Gastroesophageal sphincter (tissue), 3 donors: ENCODE measurements around the gene PRPF6.

Experiments
- EP300 ChIP-seq: sonication (generic); formaldehyde crosslinking; IDR thresholded peaks from one replicate; pipeline ENCODE4 v1.6.1; 2017; ENCODE audit warnings: antibody characterized with exemption, mild to moderate bottlenecking
- POLR2A ChIP-seq, 2 donors: fragments of 450-650 bp; IDR thresholded peaks; one replicate each; pipeline ENCODE4 v1.6.1; 2017; ENCODE audit warnings: antibody characterized with exemption in 2 of 2, mild to moderate bottlenecking in 2 of 2, moderate library complexity in 1 of 2
- POLR2AphosphoS5 ChIP-seq: sonication (generic); formaldehyde crosslinking; IDR thresholded peaks from one replicate; pipeline ENCODE4 v1.6.1; 2017; ENCODE audit warnings: antibody characterized with exemption
- TF ChIP-seq, protein P1 (sequence below), 4 experiments: fragments of 200-600 bp in 2 of 4; fragments of 450-650 bp in 2 of 4; sonication (generic) in 1 of 4; IDR thresholded peaks; one replicate each; pipeline ENCODE4 v1.5.1; 2017 to 2019; ENCODE audit warnings: antibody characterized with exemption in 4 of 4, mild to moderate bottlenecking in 2 of 4, moderate library complexity in 2 of 4

DNA sequence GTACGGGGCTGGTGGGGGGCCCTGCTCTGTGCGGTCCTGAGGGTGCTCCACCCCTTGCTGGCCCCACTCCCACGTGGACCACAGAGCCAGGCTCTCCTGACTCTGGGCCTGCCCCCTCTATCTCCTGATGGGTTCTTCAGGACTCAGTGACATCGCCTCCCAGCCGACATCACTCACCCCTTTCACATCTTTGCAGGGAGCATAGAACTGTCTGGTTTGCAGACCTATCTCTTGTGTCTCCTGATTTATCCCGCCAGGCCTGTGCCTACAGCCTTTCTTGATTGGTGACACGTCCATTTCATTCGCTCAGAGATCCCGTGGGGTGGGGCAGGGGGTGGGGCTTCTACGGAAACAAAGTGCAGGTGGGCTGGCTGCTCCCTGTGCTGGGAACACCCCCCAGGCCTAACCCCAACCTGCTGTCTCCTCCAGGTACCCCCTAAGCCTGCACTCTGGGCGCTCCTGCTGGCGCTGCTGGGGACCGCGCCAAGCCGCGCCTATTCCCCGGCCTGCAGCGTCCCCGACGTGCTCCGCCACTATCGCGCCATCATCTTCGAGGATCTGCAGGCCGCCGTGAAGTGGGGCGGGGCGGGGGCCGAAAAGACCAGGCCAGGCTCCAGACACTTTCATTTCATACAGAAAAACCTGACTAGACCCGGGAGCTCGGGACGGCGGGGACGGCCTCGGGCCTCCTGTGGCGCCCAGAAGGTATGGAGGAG, 56.7 kb downstream of the PRPF6 start:
- TF ChIP-seq, protein P1, sequence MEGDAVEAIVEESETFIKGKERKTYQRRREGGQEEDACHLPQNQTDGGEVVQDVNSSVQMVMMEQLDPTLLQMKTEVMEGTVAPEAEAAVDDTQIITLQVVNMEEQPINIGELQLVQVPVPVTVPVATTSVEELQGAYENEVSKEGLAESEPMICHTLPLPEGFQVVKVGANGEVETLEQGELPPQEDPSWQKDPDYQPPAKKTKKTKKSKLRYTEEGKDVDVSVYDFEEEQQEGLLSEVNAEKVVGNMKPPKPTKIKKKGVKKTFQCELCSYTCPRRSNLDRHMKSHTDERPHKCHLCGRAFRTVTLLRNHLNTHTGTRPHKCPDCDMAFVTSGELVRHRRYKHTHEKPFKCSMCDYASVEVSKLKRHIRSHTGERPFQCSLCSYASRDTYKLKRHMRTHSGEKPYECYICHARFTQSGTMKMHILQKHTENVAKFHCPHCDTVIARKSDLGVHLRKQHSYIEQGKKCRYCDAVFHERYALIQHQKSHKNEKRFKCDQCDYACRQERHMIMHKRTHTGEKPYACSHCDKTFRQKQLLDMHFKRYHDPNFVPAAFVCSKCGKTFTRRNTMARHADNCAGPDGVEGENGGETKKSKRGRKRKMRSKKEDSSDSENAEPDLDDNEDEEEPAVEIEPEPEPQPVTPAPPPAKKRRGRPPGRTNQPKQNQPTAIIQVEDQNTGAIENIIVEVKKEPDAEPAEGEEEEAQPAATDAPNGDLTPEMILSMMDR (IDR thresholded peaks at IDR 0.05) = no peak
- TF ChIP-seq POLR2A (IDR thresholded peaks at IDR 0.05) (no peak), POLR2AphosphoS5 (no peak), EP300 (no peak)
